ENCODE data around the gene RAD51B.

RAD51B gene

DNA sequence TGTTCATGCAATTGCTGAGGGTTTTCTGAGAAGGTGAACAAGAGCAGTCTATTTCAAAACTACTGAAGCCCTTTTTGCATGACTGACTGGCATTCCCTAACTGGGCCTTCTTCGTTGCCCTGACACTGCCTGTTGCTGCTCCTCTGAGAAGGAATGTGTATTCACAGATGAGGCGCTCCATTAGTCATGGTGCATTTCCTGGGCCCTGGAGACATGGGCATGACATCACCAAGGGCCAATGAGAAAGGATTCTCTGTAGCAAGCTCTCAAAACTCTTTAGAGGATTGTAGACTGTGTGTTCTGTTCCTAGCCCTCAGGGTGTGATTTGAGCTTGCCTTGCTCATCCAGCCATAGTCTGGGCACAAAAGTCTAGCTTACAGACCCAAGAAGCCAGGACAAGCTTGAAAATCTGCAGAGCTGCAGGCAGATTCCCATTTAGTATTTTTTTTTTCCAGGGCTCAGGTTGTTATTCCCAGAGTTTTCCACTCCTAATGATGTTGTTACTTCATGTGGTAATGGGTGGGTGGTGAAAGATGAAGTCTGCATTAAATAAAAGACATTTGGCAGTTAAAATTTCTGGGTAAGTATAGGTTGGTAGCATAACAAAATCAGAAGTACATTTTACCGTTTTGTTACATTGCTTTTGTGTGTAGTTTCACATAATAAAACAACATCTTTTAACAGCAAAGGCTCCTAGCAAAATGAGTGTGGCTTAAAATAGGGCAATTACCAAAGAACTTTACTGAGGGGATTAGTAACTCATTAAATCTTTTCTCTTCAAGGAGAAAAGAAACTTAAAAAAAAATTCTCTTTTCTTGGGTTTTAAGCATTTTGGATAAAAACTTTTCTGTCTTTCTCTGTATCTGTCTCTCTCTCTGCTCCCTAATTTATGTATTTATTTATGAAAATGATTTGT, 318.4 kb downstream of the RAD51B start:
- H3K4me3 ChIP-seq (ENCODE audit: low read depth, low read length) = no peak overlapping the region
- TF ChIP-seq, protein P1, sequence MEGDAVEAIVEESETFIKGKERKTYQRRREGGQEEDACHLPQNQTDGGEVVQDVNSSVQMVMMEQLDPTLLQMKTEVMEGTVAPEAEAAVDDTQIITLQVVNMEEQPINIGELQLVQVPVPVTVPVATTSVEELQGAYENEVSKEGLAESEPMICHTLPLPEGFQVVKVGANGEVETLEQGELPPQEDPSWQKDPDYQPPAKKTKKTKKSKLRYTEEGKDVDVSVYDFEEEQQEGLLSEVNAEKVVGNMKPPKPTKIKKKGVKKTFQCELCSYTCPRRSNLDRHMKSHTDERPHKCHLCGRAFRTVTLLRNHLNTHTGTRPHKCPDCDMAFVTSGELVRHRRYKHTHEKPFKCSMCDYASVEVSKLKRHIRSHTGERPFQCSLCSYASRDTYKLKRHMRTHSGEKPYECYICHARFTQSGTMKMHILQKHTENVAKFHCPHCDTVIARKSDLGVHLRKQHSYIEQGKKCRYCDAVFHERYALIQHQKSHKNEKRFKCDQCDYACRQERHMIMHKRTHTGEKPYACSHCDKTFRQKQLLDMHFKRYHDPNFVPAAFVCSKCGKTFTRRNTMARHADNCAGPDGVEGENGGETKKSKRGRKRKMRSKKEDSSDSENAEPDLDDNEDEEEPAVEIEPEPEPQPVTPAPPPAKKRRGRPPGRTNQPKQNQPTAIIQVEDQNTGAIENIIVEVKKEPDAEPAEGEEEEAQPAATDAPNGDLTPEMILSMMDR (IDR thresholded peaks at IDR 0.05; ENCODE audit: low read depth, low read length, missing control alignments) = no peak
- DNase-seq (ENCODE audit: low read depth) = no peak

GRCh38 chr14:68139431-68140075, 320.0 kb downstream of the RAD51B start:
- no peak overlapping the region for H3K4me3 ChIP-seq (ENCODE audit: low read depth, low read length)
- TF ChIP-seq, protein P1 (IDR thresholded peaks at IDR 0.05; ENCODE audit: low read depth, low read length, missing control alignments) = no peak
- no peak for DNase-seq (ENCODE audit: low read depth)

GRCh38 chr14:68140076-68140741, 320.6 kb downstream of the RAD51B start:
- no peak for DNase-seq (ENCODE audit: low read depth)
- TF ChIP-seq, protein P1 (IDR thresholded peaks at IDR 0.05; ENCODE audit: low read depth, low read length, missing control alignments) = no peak
- H3K4me3 ChIP-seq (ENCODE audit: low read depth, low read length) = no peak overlapping the region

GRCh38 chr14:68140806-68141205, 321.2 kb downstream of the RAD51B start:
- H3K4me3 ChIP-seq (ENCODE audit: low read depth, low read length) = no peak overlapping the region
- TF ChIP-seq, protein P1 (IDR thresholded peaks at IDR 0.05; ENCODE audit: low read depth, low read length, missing control alignments) = no peak
- no peak for DNase-seq (ENCODE audit: low read depth)

DNA sequence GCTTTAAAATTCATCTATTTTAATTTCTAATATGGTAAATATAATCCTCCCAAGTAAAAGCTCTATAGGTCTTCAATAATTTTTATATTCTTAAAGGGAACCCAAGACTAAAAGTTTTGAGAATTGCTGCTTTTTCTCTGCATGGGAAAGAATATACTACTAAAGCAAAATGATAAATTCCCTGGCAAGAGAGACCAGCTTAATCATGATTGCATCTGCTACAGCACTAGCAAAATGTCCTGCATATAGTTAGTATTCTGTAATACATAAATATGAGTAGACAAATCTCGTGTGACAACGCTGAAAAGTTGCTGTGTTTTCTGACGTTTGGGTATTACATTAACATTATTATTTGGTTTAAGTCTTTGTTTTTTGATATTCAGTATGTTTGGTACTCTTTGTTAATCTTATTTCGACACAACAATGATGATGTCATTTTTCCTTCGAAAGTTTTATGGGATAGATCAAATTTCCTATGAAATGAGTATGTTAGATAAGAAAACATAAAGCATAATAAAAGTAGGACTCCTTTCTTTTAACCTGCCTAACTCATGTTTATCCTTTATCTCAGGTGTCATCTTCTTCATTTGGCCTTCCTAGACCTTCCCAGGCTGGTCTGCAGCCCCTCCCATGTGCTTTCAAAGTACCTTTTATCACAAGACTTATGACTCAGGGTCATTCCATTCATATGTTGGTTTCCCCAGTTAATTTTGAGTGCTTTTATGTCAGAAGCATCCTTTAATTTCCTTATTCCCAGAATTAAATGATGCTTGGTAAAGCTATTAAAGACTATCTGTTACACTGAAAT, 321.9 kb downstream of the RAD51B start:
- H3K4me3 ChIP-seq (ENCODE audit: low read depth, low read length) = no peak overlapping the region
- TF ChIP-seq, protein P1 (IDR thresholded peaks at IDR 0.05; ENCODE audit: low read depth, low read length, missing control alignments) = no peak
- DNase-seq (ENCODE audit: low read depth) = no peak

GRCh38 chr14:68143341-68143841, 323.8 kb downstream of the RAD51B start:
- TF ChIP-seq, protein P1 (IDR thresholded peaks at IDR 0.05; ENCODE audit: low read depth, low read length, missing control alignments) = no peak
- H3K4me3 ChIP-seq (ENCODE audit: low read depth, low read length) = no peak overlapping the region
- DNase-seq (ENCODE audit: low read depth) = no peak
